ENCODE results near the gene FKBP5. TPM values are rescaled to one million over a fixed set of nuclear protein-coding genes. Genes with fewer than 3 reads are reported as not detected.
A peak's percentile ranks its signal among the peaks of the same experiment; 100 is the strongest.

Gene FKBP5
- polyA plus RNA-seq, 1 experiment: 7.6 TPM

GRCh38 chr6:35668096-35668495 is 20.6 kb downstream of the FKBP5 start:
- no peak for DNase-seq (ENCODE audit: low read depth, low spot score)
- Histone ChIP-seq H3K27me3 (ENCODE audit: control insufficient read depth, insufficient read depth, low read length) (no peaks in the 10 kb centered on the region), H3K27ac (ENCODE audit: low read depth, low read length) (peak overlapping the region; percentile 78), H3K4me3 (ENCODE audit: low read depth, low read length) (peak overlapping the region; percentile 13), H3K9me3 (ENCODE audit: control insufficient read depth, insufficient read depth, low read length) (no peaks in the 10 kb centered on the region)
- CTCF ChIA-PET: interaction anchor here (0.7 to 1.3 kb wide), 3 partner anchors 20 to 146 kb away, joined by 3 to 4 read pairs (median 3); no protein-coding TSS in a partner anchor
- POLR2A ChIA-PET: no interaction called here
- no peak for TF ChIP-seq CTCF (IDR thresholded peaks at IDR 0.05; ENCODE audit: low read depth, low read length)

GRCh38 chr6:35665573-35665972 is 23.1 kb downstream of the FKBP5 start:
- Histone ChIP-seq H3K4me3 (ENCODE audit: low read depth, low read length) (no peak overlapping the region), H3K9me3 (ENCODE audit: control insufficient read depth, insufficient read depth, low read length) (no peaks in the 10 kb centered on the region), H3K27ac (ENCODE audit: low read depth, low read length) (no peak overlapping the region), H3K27me3 (ENCODE audit: control insufficient read depth, insufficient read depth, low read length) (no peaks in the 10 kb centered on the region)
- no peak for TF ChIP-seq CTCF (IDR thresholded peaks at IDR 0.05; ENCODE audit: low read depth, low read length)
- no peak for DNase-seq (ENCODE audit: low read depth, low spot score)
- ChIA-PET CTCF (no interaction called here), POLR2A (no interaction called here)

GRCh38 chr6:35664945-35665344 is 23.8 kb downstream of the FKBP5 start:
- no peak overlapping the region for H3K27ac ChIP-seq (ENCODE audit: low read depth, low read length)
- H3K9me3 ChIP-seq (ENCODE audit: control insufficient read depth, insufficient read depth, low read length): no peaks in the 10 kb centered on the region
- no peak for DNase-seq (ENCODE audit: low read depth, low spot score)
- POLR2A ChIA-PET: no interaction called here
- CTCF ChIA-PET: no interaction called here
- TF ChIP-seq CTCF (IDR thresholded peaks at IDR 0.05; ENCODE audit: low read depth, low read length): no peak
- no peak overlapping the region for H3K4me3 ChIP-seq (ENCODE audit: low read depth, low read length)
- no peaks in the 10 kb centered on the region for H3K27me3 ChIP-seq (ENCODE audit: control insufficient read depth, insufficient read depth, low read length)

- no peaks in the 10 kb centered on the region for H3K9me3 ChIP-seq (ENCODE audit: control insufficient read depth, insufficient read depth, low read length)
- peak overlapping the region; percentile 49 for H3K27ac ChIP-seq (ENCODE audit: low read depth, low read length)
Measured at GRCh38 chr6:35663447-35664235, 25.1 kb downstream of the FKBP5 start.

More at GRCh38 chr6:35663447-35664235, 25.1 kb downstream of the FKBP5 start:
- peak; percentile 41 for DNase-seq (ENCODE audit: low read depth, low spot score)
- H3K27me3 ChIP-seq (ENCODE audit: control insufficient read depth, insufficient read depth, low read length): no peaks in the 10 kb centered on the region
- TF ChIP-seq CTCF (IDR thresholded peaks at IDR 0.05; ENCODE audit: low read depth, low read length): no peak
- no peak overlapping the region for H3K4me3 ChIP-seq (ENCODE audit: low read depth, low read length)
- ChIA-PET POLR2A (interaction anchor here (0.9 kb wide), 1 partner anchor 8 kb away, joined by 3 read pairs; no protein-coding TSS in a partner anchor), CTCF (interaction anchor here (0.6 to 1.5 kb wide), 3 partner anchors 15 to 74 kb away, joined by 3 to 7 read pairs (median 4); partner anchors contain the start of gene ARMC12)
